ENCODE measurements around the gene RPL35A. TPM values are rescaled to one million over a fixed set of nuclear protein-coding genes. Genes with fewer than 3 reads are reported as not detected.
A peak's percentile ranks its signal among the peaks of the same experiment; 100 is the strongest.
"Not testable (repeated sequence)": the region's sequence is repeated elsewhere in the genome, so short reads cannot be mapped to it uniquely, and the experiment has no call there.

Gene RPL35A
- total RNA-seq, 1 donor from 2014 or later = 1,301 TPM

DNA sequence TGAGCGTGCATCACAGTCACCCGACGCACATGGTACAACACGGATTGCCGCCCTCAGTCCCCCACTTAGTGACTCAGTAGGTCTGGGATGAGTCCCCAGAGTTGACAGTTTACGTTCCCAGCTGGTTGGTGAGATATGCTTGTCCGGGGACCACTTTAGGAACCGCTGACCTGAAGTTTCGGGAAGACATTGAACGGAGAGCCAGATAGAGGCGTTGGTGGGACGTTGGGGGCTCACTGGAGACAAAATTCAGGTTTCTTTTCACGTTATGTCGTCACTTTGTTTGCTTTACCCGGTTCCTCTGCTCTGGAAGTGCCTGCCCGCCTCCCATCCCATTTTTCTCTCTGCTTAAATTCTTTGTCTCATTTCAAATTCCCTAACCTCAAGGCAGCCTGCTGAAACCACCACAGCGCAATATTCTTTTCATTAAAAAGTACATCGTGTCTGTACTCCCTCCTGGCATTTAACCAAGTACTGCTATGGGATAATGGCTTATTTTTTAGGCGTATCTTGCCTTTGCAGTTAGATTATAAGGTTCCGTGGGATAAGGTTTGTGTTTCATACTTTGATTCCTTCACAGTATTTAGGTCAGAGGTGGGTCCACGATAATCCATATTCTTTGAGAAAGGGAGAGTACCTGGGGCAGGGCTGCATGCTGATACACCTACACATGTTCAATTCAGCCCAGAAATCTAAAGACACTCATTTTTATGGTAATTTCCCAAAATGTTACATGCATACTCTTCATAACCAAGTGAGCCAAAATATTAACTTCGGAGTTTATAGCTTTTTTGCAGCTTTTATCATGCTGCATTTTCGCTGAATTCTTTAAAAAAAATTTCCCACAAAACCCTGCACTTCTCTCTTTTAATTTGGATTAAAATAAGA is 10.9 kb downstream of the RPL35A start:
- H3K27me3 Mint-ChIP-seq = no peaks in the 10 kb centered on the region
- H3K9me3 Mint-ChIP-seq = no peaks in the 10 kb centered on the region
- H3K4me3 Mint-ChIP-seq = peak overlapping the region; percentile 97
- TF ChIP-seq, protein P1, sequence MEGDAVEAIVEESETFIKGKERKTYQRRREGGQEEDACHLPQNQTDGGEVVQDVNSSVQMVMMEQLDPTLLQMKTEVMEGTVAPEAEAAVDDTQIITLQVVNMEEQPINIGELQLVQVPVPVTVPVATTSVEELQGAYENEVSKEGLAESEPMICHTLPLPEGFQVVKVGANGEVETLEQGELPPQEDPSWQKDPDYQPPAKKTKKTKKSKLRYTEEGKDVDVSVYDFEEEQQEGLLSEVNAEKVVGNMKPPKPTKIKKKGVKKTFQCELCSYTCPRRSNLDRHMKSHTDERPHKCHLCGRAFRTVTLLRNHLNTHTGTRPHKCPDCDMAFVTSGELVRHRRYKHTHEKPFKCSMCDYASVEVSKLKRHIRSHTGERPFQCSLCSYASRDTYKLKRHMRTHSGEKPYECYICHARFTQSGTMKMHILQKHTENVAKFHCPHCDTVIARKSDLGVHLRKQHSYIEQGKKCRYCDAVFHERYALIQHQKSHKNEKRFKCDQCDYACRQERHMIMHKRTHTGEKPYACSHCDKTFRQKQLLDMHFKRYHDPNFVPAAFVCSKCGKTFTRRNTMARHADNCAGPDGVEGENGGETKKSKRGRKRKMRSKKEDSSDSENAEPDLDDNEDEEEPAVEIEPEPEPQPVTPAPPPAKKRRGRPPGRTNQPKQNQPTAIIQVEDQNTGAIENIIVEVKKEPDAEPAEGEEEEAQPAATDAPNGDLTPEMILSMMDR (conservative IDR thresholded peaks at IDR 0.05) = no peak
- H3K36me3 Mint-ChIP-seq = no peaks in the 10 kb centered on the region
- H3K4me1 Mint-ChIP-seq (ENCODE audit: unreplicated experiment) = peaks cover 32% of the 10 kb centered on the region
- DNase-seq (ENCODE audit: extremely low spot score, unreplicated experiment) = no peak
- H3K27ac Mint-ChIP-seq = peak overlapping the region; percentile 95

DNA sequence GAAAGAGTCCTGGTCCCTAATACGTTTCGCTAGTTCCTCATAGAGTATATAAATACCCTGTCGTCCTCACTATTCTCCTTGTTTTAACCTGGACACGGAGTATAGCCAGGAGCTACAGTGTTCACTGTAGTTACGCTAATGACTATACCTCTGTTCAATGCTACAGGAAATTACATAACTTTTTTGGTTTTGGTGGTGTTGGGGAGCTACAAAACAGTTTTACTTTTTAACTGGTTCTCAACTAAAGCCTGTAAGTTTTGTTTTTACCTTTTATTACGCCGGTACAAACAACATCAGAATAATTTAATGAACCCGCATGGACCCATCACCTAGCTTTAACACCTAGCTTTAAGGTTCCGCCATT is 11.6 kb downstream of the RPL35A start:
- peak overlapping the region; percentile 97 for H3K4me3 Mint-ChIP-seq
- TF ChIP-seq, protein P1 (conservative IDR thresholded peaks at IDR 0.05) = no peak

DNA sequence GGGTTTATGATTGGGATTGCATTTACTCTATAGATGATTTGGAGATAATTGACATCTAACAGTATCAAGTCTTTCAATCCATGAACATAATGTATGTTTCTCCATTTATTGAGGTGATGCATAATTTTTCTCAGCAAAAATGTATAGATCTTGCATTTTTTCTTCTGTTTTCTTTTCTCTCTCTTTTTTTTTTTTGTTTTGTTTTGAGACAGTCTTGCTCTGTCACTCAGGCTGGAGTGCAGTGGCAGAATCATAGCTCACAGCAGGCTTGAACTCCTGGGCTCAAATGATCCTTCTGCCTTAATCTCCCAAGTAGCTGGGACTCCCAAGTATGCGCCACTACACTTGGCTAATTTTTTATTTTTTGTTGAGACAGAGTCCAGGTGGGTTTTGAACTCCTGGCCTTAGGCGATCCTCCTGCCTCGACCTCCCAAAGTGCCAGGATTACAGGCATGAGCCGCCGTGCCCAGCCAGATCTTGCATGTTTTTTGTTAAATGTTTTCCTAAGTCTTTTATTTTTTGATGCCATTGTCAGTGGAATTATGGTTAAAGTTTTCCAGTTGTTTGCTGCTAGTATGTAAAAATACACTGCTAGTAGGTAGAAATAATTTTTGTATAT is 13.1 kb downstream of the RPL35A start:
- DNase-seq (ENCODE audit: extremely low spot score, unreplicated experiment) = no peak
- Mint-ChIP-seq H3K4me1 (ENCODE audit: unreplicated experiment) (peaks cover 26% of the 10 kb centered on the region), H3K9me3 (peaks cover 5% of the 10 kb centered on the region), H3K4me3 (no peak overlapping the region), H3K36me3 (peaks cover 4% of the 10 kb centered on the region), H3K27ac (no peak overlapping the region), H3K27me3 (no peaks in the 10 kb centered on the region)
- TF ChIP-seq, protein P1 (conservative IDR thresholded peaks at IDR 0.05) = no peak

More for the DNA sequence above, 11.6 kb downstream of the RPL35A start:
- Mint-ChIP-seq H3K27ac (no peak overlapping the region), H3K36me3 (no peaks in the 10 kb centered on the region), H3K9me3 (peaks cover 3% of the 10 kb centered on the region), H3K4me1 (ENCODE audit: unreplicated experiment) (peaks cover 32% of the 10 kb centered on the region), H3K27me3 (no peaks in the 10 kb centered on the region)
- DNase-seq (ENCODE audit: extremely low spot score, unreplicated experiment) = no peak

DNA sequence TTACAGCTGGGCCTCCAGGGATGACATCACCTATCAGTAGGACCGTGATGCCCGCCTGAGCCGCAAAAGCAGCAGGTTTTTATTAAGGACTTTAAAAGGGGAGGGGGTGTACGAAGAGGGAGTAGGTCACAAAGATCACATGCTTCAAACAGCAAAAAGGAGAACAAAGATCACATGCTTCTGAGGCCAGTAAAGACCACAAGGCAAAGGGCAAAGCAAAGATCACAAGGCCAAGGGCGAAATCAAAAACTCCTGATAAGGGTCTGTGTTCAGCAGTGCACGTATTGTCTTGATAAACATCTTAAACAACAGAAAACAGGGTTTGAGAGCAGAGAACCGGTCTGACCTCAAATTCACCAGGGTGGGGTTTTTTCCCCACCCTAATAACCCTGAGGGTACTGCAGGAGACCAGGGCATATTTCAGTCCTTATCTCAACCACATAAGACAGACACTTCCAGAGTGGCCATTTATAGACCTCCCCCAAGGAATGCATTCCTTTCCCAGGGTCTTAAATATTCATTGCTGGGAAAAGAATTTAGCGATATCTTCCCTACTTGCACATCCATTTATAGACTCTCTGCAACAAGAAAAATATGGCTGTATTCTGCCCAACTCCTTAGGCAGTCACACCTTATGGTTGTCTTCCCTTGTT is 17.5 kb downstream of the RPL35A start:
- not testable (repeated sequence) for H3K4me1 Mint-ChIP-seq (ENCODE audit: unreplicated experiment); H3K27ac Mint-ChIP-seq; DNase-seq (ENCODE audit: extremely low spot score, unreplicated experiment); H3K27me3 Mint-ChIP-seq; H3K9me3 Mint-ChIP-seq; H3K4me3 Mint-ChIP-seq
- H3K36me3 Mint-ChIP-seq = peaks cover 13% of the 10 kb centered on the region

DNA sequence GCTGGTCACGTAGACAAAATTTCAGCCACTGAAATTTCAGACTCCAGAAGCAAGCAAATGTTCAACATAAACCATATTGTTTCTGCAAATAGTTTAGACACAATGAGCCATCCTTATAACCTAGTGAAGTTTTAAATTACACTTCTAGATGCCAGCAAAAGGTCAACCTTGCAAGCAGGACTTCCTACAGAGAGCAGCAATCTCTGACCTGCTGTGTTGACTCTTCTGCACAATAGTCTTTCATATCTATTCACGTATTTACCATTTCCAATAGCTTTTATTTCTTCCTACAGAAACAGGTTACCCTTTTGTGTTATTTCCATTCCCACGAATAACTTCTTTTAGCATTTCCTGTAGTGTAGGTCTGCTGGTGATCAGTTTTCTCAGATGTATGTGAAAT is 20.6 kb downstream of the RPL35A start:
- no peak overlapping the region for H3K4me3 Mint-ChIP-seq
- peaks cover 9% of the 10 kb centered on the region for H3K9me3 Mint-ChIP-seq
- no peak for DNase-seq (ENCODE audit: extremely low spot score, unreplicated experiment)
- H3K27me3 Mint-ChIP-seq = no peaks in the 10 kb centered on the region
- H3K4me1 Mint-ChIP-seq (ENCODE audit: unreplicated experiment) = no peaks in the 10 kb centered on the region
- H3K36me3 Mint-ChIP-seq = peaks cover 17% of the 10 kb centered on the region
- H3K27ac Mint-ChIP-seq = no peak overlapping the region
- TF ChIP-seq, protein P1 (conservative IDR thresholded peaks at IDR 0.05) = no peak

DNA sequence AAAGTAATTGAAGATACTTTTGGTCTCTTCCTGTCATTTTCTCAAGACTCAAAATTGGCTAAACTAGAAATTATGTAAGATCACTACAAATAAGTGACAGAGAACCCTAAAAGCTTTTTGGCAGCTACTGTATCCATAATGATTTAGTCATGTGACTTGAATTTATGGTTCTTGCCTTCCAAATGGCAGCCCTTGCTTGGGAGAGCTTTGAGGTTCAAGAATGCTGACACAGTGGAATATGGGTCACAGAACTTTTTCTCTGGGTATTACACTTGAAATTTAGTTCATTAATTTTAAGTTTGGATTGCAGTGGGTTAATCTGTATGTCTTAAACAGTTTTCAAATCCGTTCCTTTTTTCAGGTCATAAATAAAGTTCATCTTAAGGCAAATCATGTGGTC is 24.0 kb downstream of the RPL35A start:
- TF ChIP-seq, protein P1 (conservative IDR thresholded peaks at IDR 0.05) = no peak
- H3K27ac Mint-ChIP-seq = no peak overlapping the region
- H3K27me3 Mint-ChIP-seq = no peaks in the 10 kb centered on the region
- peaks cover 17% of the 10 kb centered on the region for H3K36me3 Mint-ChIP-seq
- DNase-seq (ENCODE audit: extremely low spot score, unreplicated experiment) = no peak
- H3K4me1 Mint-ChIP-seq (ENCODE audit: unreplicated experiment) = no peaks in the 10 kb centered on the region
- peaks cover 5% of the 10 kb centered on the region for H3K9me3 Mint-ChIP-seq
- no peak overlapping the region for H3K4me3 Mint-ChIP-seq
